Measurements from ENCODE around the gene PTPN18. TPM values are rescaled to one million over a fixed set of nuclear protein-coding genes. Genes with fewer than 3 reads are reported as not detected.

Gene PTPN18
- total and polyA plus RNA-seq, 2 experiments from 2014 or later: 27.6 to 36.3 TPM

DNA sequence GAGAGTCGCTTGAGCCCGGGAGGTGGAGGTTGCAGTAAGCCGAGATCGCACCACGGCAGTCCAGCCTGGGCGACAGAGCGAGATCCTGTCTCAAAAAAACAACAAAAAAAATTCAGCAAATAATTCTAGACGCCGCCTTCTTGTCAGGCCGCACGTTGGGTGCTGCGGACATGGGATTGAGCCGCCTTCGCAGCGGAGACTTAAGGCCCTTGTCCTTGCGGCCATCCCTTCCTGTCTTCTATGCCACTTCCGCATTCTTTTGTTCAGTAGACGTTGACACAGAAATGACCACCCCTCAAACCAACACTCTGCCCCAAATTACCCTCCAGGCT lies 15.8 kb downstream of the PTPN18 start:
- Histone ChIP-seq H3K36me3 (no peaks in the 10 kb centered on the region), H3K9me3 (ENCODE audit: low read depth) (no peaks in the 10 kb centered on the region), H3K4me1 (ENCODE audit: low read depth) (no peaks in the 10 kb centered on the region), H3K27ac (no peak overlapping the region), H3K4me3 (peak overlapping the region; percentile 69), H3K27me3 (no peaks in the 10 kb centered on the region)
- DNase-seq (ENCODE audit: low read depth in 1 of 2, low spot score in 1 of 2): no peak
- TF ChIP-seq CTCF (IDR thresholded peaks at IDR 0.05; ENCODE audit: low read depth, low read length): no peak

- no peak overlapping the region for H3K27ac ChIP-seq
- H3K4me1 ChIP-seq (ENCODE audit: low read depth): no peaks in the 10 kb centered on the region
- peak; percentile 86 to 92 for DNase-seq (ENCODE audit: low read depth in 1 of 2, low spot score in 1 of 2)
- H3K27me3 ChIP-seq: no peaks in the 10 kb centered on the region
- peak overlapping the region; percentile 69 for H3K4me3 ChIP-seq
- no peaks in the 10 kb centered on the region for H3K36me3 ChIP-seq
- TF ChIP-seq CTCF (IDR thresholded peaks at IDR 0.05; ENCODE audit: low read depth, low read length): peak; percentile 81
- no peaks in the 10 kb centered on the region for H3K9me3 ChIP-seq (ENCODE audit: low read depth)
Observed at GRCh38 chr2:130372055-130372832, 16.4 kb downstream of the PTPN18 start.

- Histone ChIP-seq H3K27me3 (no peaks in the 10 kb centered on the region), H3K36me3 (no peaks in the 10 kb centered on the region), H3K4me3 (peak overlapping the region; percentile 69), H3K9me3 (ENCODE audit: low read depth) (no peaks in the 10 kb centered on the region), H3K27ac (no peak overlapping the region), H3K4me1 (ENCODE audit: low read depth) (no peaks in the 10 kb centered on the region)
- TF ChIP-seq CTCF (IDR thresholded peaks at IDR 0.05; ENCODE audit: low read depth, low read length): no peak
- DNase-seq (ENCODE audit: low read depth in 1 of 2, low spot score in 1 of 2): no peak
Observed at GRCh38 chr2:130372833-130373807, 17.3 kb downstream of the PTPN18 start.

- no peak for TF ChIP-seq CTCF (IDR thresholded peaks at IDR 0.05; ENCODE audit: low read depth, low read length)
- H3K4me1 ChIP-seq (ENCODE audit: low read depth): no peaks in the 10 kb centered on the region
- no peaks in the 10 kb centered on the region for H3K27me3 ChIP-seq
- no peak overlapping the region for H3K4me3 ChIP-seq
- no peaks in the 10 kb centered on the region for H3K9me3 ChIP-seq (ENCODE audit: low read depth)
- H3K36me3 ChIP-seq: no peaks in the 10 kb centered on the region
- DNase-seq (ENCODE audit: low read depth in 1 of 2, low spot score in 1 of 2): no peak
- no peak overlapping the region for H3K27ac ChIP-seq
Observed at GRCh38 chr2:130373808-130374365, 18.0 kb downstream of the PTPN18 start.

- Histone ChIP-seq H3K4me1 (ENCODE audit: low read depth) (no peaks in the 10 kb centered on the region), H3K36me3 (no peaks in the 10 kb centered on the region), H3K27ac (no peak overlapping the region), H3K9me3 (ENCODE audit: low read depth) (no peaks in the 10 kb centered on the region), H3K4me3 (no peak overlapping the region), H3K27me3 (no peaks in the 10 kb centered on the region)
- DNase-seq (ENCODE audit: low read depth in 1 of 2, low spot score in 1 of 2): peak in 1 of 2 donors; percentile 40
- no peak for TF ChIP-seq CTCF (IDR thresholded peaks at IDR 0.05; ENCODE audit: low read depth, low read length)
Observed at GRCh38 chr2:130374587-130375290, 18.9 kb downstream of the PTPN18 start.
